ENCODE measurements around the gene MAP7.

Gene MAP7

GRCh38 chr6:136427378-136427717 is 122.9 kb downstream of the MAP7 start:
- Histone ChIP-seq H3K36me3 (no peaks in the 10 kb centered on the region), H3K27me3 (no peaks in the 10 kb centered on the region), H3K9me3 (no peaks in the 10 kb centered on the region), H3K4me1 (ENCODE audit: control insufficient read depth in 1 of 2, insufficient read depth in 1 of 2, low read depth in 1 of 2, low read length in 1 of 2) (peaks cover 0 to 9% of the 10 kb centered on the region in 2 experiments), H3K27ac (no peak overlapping the region), H3K4me3 (ENCODE audit: low read depth in 1 of 2, low read length in 1 of 2) (no peak overlapping the region)
- TF ChIP-seq, protein P1, sequence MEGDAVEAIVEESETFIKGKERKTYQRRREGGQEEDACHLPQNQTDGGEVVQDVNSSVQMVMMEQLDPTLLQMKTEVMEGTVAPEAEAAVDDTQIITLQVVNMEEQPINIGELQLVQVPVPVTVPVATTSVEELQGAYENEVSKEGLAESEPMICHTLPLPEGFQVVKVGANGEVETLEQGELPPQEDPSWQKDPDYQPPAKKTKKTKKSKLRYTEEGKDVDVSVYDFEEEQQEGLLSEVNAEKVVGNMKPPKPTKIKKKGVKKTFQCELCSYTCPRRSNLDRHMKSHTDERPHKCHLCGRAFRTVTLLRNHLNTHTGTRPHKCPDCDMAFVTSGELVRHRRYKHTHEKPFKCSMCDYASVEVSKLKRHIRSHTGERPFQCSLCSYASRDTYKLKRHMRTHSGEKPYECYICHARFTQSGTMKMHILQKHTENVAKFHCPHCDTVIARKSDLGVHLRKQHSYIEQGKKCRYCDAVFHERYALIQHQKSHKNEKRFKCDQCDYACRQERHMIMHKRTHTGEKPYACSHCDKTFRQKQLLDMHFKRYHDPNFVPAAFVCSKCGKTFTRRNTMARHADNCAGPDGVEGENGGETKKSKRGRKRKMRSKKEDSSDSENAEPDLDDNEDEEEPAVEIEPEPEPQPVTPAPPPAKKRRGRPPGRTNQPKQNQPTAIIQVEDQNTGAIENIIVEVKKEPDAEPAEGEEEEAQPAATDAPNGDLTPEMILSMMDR (IDR thresholded peaks at IDR 0.05) = no peak

- H3K4me1 ChIP-seq (ENCODE audit: control insufficient read depth in 1 of 2, insufficient read depth in 1 of 2, low read depth in 1 of 2, low read length in 1 of 2) = peaks cover 0 to 9% of the 10 kb centered on the region in 2 experiments
- no peaks in the 10 kb centered on the region for H3K36me3 ChIP-seq
- no peak overlapping the region for H3K27ac ChIP-seq
- H3K4me3 ChIP-seq (ENCODE audit: low read depth in 1 of 2, low read length in 1 of 2) = no peak overlapping the region
- no peaks in the 10 kb centered on the region for H3K9me3 ChIP-seq
- no peaks in the 10 kb centered on the region for H3K27me3 ChIP-seq
- TF ChIP-seq, protein P1 (IDR thresholded peaks at IDR 0.05) = no peak
Observed at GRCh38 chr6:136426627-136427377, 123.4 kb downstream of the MAP7 start.

DNA sequence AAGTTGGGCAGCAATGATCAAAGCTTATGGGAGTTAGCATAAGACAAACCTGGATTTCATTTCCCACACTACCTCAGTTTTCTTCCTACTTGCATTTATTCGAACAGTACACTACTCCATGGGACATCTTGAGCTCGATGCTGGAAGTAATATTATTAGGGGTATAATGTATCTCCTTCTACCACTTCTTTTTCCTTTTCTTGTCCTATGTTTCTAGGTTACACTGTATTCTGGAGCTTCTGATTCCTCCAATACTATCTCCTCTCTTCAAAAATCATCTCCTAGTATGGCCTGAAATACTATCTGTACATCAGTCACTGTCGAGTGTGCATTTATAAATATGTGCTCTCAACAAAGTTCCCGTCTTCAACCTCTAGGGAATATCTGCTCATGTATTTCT is 124.4 kb downstream of the MAP7 start:
- Histone ChIP-seq H3K27ac (no peak overlapping the region), H3K36me3 (no peaks in the 10 kb centered on the region), H3K9me3 (no peaks in the 10 kb centered on the region), H3K4me1 (ENCODE audit: control insufficient read depth in 1 of 2, insufficient read depth in 1 of 2, low read depth in 1 of 2, low read length in 1 of 2) (peaks cover 0 to 9% of the 10 kb centered on the region in 2 experiments), H3K4me3 (ENCODE audit: low read depth in 1 of 2, low read length in 1 of 2) (no peak overlapping the region), H3K27me3 (no peaks in the 10 kb centered on the region)
- TF ChIP-seq, protein P1 (IDR thresholded peaks at IDR 0.05) = no peak

- no peaks in the 10 kb centered on the region for H3K36me3 ChIP-seq
- no peaks in the 10 kb centered on the region for H3K9me3 ChIP-seq
- H3K27ac ChIP-seq = no peak overlapping the region
- peaks cover 0 to 9% of the 10 kb centered on the region in 2 experiments for H3K4me1 ChIP-seq (ENCODE audit: control insufficient read depth in 1 of 2, insufficient read depth in 1 of 2, low read depth in 1 of 2, low read length in 1 of 2)
- TF ChIP-seq, protein P1 (IDR thresholded peaks at IDR 0.05) = no peak
- no peak overlapping the region for H3K4me3 ChIP-seq (ENCODE audit: low read depth in 1 of 2, low read length in 1 of 2)
- no peaks in the 10 kb centered on the region for H3K27me3 ChIP-seq
Observed at GRCh38 chr6:136424901-136425300, 125.3 kb downstream of the MAP7 start.

DNA sequence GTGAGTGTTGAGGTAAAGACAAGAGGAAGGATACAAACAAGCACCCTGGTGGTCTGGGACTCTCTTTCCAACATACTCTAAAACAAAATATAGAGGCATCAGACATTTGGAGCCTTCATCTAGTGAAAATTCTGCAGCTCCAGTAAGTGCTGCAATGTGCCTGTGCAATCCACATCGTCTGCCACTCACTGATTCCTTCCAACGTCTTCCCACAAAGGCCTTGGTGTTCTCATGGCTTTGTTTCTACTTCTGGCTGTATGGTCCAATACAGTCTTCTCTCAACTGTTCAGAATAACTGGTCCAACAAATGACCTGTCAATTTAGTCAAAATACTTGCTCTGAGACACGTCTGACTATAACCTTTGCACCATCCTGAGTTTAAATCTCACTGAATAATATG is 125.8 kb downstream of the MAP7 start:
- H3K4me3 ChIP-seq (ENCODE audit: low read depth in 1 of 2, low read length in 1 of 2) = no peak overlapping the region
- H3K4me1 ChIP-seq (ENCODE audit: control insufficient read depth in 1 of 2, insufficient read depth in 1 of 2, low read depth in 1 of 2, low read length in 1 of 2) = peaks cover 0 to 9% of the 10 kb centered on the region in 2 experiments
- H3K36me3 ChIP-seq = no peaks in the 10 kb centered on the region
- H3K9me3 ChIP-seq = no peaks in the 10 kb centered on the region
- TF ChIP-seq, protein P1 (IDR thresholded peaks at IDR 0.05) = no peak
- no peak overlapping the region for H3K27ac ChIP-seq
- no peaks in the 10 kb centered on the region for H3K27me3 ChIP-seq
